ENCODE data around the gene UNKL. TPM values are rescaled to one million over a fixed set of nuclear protein-coding genes. Genes with fewer than 3 reads are reported as not detected.
A peak's percentile ranks its signal among the peaks of the same experiment; 100 is the strongest.

Gene UNKL
- total RNA-seq, 1 donor from 2014 or later: 13.6 TPM

DNA sequence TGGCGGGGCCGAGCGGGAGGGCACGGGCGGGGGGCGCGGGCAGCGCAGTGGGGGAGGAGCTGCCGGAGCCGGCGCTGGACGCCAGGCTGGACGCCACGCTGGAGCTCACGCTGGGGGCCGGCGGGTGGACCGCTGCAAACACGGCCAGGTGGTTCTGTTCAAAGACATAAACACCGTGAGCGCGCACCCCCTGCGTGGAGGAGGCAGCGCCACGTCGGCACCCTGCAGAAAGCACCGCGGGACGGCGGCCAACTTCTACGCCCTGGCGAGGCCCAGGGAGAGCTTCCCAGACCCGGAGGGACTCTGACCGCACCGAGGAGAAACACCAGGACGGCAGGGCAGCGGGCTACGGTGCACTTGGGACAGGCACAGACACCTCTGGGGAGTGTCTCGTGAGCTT lies 29.3 kb downstream of the UNKL start:
- ATAC-seq (ENCODE audit: poor library complexity) (no peak), DNase-seq (no peak)
- intact Hi-C loops (cut with DNase I): no loop called here

DNA sequence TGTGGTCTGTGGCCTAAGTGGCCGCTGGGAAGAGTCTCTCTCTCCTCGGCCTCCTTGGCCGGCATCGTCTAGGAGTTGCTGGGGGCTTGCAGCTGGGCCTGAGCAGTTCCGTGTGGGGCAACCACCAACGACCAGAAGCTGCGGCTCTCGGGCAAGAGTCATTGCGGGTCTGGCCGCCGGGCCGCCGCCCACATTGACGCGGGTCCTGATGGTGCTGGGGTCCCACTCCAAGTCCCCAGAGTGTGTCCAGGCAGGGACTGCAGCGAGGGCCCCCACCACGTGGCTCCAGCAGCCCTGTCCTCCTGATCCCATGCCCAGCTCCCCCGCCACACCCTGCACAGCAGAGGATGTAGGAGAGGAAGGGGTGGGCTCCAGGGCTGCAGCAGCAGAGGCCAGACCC lies 30.9 kb downstream of the UNKL start:
- ATAC-seq (ENCODE audit: poor library complexity): no peak
- DNase-seq: no peak
- intact Hi-C loops (cut with DNase I): no loop called here

- intact Hi-C loops (cut with DNase I): no loop called here
- ATAC-seq (ENCODE audit: poor library complexity): no peak
- no peak for DNase-seq
These were observed 32.7 kb downstream of the UNKL start for GRCh38 chr16:1381612-1382406.

DNA sequence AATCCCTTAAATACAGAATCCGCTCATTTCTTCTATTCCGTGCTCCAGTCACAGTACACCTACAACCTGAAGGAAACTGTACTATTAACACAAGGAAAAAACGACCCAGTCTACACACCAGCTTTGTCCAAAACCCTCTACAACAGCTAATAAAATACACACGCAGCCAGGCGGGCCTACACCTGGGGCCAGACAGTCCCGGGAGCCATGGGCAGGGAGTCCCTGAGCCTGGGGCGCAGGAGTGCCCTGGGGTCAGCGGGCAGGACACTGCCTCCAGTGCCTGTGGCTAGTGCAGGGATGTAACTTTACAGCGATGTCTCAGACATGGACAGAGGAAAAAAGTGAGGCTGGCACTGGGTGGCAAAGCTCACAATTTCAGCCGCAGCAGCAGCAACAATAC lies 34.3 kb downstream of the UNKL start:
- intact Hi-C loops (cut with DNase I): no loop called here
- DNase-seq: no peak
- ATAC-seq (ENCODE audit: poor library complexity): no peak

GRCh38 chr16:1379304-1380076 lies 35.0 kb downstream of the UNKL start:
- DNase-seq (peak; percentile 68), ATAC-seq (ENCODE audit: poor library complexity) (peak; percentile 84)
- intact Hi-C loops (cut with DNase I): no loop called here

GRCh38 chr16:1378804-1379303 lies 35.6 kb downstream of the UNKL start:
- ATAC-seq (ENCODE audit: poor library complexity) (peak; percentile 90), DNase-seq (peak; percentile 93)
- intact Hi-C loops (cut with DNase I): no loop called here

DNA sequence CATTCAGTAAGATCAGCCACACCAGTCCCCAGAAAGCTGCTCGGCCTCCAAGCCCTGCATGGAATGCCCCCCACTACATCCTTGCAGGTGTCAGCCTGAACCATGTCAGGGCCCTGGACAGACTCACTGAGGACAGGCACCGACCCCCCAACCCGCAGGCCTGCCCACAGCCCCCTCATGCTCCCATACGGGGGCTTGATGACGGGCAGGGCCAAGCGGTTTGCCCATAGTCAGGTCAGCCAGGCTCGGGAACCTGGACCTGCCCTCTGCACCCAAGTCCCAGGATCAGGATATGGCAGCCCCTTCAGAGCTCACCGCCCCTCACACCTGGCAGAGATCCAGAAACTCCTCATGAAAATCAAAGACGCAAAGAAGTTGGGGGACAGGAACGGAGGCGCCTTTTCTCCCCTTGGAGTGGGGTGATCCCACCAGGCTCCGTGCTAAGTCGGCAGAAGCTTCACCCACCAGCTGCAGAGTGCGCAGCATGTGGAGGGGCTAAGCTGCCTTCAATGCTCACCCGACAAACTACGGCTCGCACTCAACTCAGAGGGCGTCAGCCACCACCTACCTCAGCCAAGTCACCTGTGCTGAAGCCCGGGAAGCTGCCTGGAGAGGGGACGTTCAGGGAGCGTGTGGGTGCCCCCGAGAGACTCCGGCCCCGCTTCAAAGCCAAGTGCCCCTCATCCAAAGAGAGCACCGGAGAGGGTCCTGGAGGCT lies 36.3 kb downstream of the UNKL start:
- no peak for DNase-seq
- peak; percentile 3 for ATAC-seq (ENCODE audit: poor library complexity)
- intact Hi-C loops (cut with DNase I): no loop called here

DNA sequence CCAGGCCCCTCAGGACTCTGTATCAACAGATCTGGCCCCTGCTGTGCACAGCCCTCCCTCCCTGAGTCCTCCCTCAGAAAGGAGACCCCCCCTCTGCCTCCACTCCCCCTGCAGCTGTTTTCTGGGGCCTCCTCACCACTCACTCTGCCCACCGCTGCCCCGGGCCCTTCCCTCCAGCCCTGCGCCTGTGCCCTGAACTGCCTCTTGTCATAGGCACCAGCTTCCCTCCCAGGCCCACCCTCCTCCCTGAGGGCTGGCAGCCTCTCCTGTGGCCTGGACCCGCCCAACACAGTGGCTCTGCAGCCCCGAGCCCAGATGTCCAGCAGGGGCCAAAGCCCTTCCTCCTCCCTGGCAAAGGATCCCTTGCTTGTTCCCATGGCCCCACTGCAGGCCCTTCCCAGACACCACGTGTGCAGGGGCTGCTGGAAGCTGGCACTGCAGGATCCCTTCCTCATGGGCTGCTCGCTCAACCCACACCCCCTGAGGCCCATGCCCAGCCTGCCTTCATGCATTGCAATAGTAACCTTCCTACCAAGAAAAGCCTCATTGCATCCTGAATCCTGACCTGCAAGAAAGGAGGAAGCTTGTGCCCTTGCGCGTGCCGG lies 37.0 kb downstream of the UNKL start:
- peak; percentile 31 for DNase-seq
- intact Hi-C loops (cut with DNase I): no loop called here
- no peak for ATAC-seq (ENCODE audit: poor library complexity)

DNA sequence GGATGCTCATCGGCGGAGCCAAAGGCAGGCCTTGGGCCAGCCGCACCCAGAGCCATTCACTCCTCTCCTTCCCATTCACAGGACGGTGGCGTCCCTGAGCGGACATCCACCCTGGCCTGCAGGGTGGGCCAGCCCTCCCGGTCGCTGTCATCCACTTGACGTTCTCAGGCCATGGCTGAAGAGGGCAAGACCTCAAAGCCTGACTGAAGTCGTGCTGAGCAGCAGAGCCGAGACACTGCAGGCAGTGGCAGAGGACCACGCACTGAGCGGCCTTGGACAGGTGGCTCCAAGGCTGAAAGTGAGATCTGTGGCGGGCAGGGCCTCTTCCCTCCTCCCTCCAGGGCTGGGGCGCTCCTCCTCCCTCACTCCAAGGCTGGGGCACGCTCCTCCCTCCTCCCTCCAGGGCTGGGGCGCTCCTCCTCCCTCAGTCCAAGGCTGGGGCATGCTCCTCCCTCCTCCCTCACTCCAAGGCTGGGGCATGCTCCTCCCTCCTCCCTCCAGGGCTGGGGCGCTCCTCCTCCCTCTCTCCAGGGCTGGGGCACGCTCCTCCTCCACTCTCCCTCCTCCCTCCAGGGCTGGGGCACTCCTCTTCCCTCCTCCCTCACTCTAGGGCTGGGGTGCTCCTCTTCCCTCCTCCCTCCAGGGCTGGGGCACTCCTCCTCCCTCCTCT lies 38.6 kb downstream of the UNKL start:
- DNase-seq (peak; percentile 25), ATAC-seq (ENCODE audit: poor library complexity) (no peak)
- intact Hi-C loops (cut with DNase I): no loop called here

DNA sequence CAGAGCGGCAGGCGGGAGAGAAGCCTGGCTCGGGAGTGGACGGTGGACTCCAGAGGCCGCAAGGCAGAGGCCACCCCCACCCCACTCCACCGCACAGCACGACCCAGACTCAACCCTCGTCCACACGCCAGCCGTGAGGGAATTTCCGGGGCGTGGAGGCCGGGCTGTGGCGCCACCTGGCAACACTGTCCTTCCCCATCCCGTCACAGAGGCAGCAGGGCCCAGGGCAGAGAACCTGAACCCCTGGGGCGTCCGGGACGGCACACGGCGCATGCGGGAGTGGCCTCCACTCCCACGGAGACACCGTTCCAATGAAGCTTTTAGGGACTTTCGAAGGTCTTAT lies 39.2 kb downstream of the UNKL start:
- ATAC-seq (ENCODE audit: poor library complexity) (no peak), DNase-seq (no peak)
- intact Hi-C loops (cut with DNase I): no loop called here

- intact Hi-C loops (cut with DNase I): no loop called here
- DNase-seq: peak; percentile 33
These were observed 39.8 kb downstream of the UNKL start for GRCh38 chr16:1374418-1375297.

DNA sequence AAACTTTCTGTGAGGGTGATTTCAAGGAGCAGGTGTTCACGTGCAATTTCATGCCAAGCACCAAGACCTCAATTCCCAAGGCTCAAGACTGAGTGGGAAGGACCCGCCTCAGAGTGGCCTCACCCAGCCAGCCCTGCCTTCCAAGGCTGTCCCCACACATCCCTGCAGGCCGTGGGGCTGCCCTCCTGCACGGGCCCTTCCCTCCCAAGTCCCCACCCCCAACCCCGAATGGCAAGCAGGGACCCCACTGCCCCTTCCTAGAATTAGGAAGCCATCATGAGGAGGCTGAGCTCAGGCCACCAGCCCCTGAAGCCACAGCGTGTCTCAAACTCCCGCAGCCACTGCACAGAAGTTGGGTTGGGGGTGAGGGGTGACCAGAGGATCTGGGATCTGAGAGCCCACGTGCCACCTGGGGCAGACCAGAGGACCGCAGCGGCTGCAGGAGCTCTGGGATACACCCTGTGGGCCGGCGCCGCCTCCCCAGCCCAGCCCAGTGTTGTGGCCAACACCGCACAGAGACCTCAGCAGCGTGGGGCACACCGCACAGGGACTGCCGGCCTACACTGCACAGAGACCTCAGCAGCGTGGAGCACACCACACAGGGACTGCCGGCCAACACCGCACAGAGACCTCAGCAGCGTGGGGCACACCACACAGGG lies 42.1 kb downstream of the UNKL start:
- ATAC-seq (ENCODE audit: poor library complexity): no peak

More at GRCh38 chr16:1374418-1375297, 39.8 kb downstream of the UNKL start:
- no peak for ATAC-seq (ENCODE audit: poor library complexity)

GRCh38 chr16:1371054-1371978 lies 43.2 kb downstream of the UNKL start:
- intact Hi-C loops (cut with DNase I): no loop called here
- ATAC-seq (ENCODE audit: poor library complexity) (no peak), DNase-seq (no peak)

More for the DNA sequence above, 42.1 kb downstream of the UNKL start:
- no peak for DNase-seq
- intact Hi-C loops (cut with DNase I): no loop called here

GRCh38 chr16:1367486-1368174 lies 46.9 kb downstream of the UNKL start:
- intact Hi-C loops (cut with DNase I): no loop called here
- ATAC-seq (ENCODE audit: poor library complexity) (no peak), DNase-seq (peak; percentile 26)

- DNase-seq: no peak
- intact Hi-C loops (cut with DNase I): no loop called here
- no peak for ATAC-seq (ENCODE audit: poor library complexity)
These were observed 47.7 kb downstream of the UNKL start for GRCh38 chr16:1366712-1367299.

Data from Right ventricle myocardium superior (tissue), 1 donor.